Stimulated activated CD4-positive, alpha-beta T cell treated with anti-CD3 and anti-CD28 coated beads, TNF-alpha, amount 100 ng/mL, for 48 hours (primary cell): Measurements from ENCODE around the gene CALHM2.

ENCODE experiments used
- DNase-seq, 3 donors: peaks; one replicate each; pipeline ENCODE4 v3.0.0-alpha.2; 2020; ENCODE audit warnings: low read depth in 3 of 3

The CALHM2 gene

DNA sequence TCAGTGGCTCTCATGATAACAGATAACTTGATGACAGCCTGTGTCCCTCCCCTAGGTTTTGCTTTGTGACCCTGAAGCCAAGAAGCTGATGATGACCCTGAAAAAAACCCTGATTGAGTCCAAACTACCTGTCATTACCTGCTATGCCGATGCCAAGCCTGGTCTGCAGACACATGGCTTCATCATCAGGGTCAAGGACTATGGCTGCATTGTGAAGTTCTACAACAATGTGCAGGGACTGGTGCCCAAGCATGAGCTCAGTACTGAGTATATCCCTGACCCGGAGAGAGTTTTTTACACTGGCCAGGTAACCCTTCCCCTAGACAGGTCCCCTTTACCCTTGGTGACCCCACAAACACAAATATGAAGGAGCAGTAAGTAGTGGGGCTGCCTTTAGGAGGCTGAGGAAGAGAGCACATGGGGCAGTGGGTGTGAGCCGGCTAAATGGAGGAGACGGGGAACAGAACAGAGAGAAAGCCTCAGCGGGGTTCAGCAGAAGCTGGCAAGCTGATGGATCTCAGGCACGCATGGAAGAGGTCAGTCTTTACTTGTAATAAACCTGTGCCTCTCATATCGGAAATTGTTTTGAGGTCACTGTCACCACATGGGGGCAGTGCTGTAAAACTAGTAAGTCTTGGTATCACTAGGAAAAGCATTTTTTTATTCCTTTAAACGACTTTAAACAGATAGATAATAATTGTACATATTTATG lies 35.6 kb downstream of the CALHM2 start:
- peak in 1 of 3 donors; percentile 40 for DNase-seq

DNA sequence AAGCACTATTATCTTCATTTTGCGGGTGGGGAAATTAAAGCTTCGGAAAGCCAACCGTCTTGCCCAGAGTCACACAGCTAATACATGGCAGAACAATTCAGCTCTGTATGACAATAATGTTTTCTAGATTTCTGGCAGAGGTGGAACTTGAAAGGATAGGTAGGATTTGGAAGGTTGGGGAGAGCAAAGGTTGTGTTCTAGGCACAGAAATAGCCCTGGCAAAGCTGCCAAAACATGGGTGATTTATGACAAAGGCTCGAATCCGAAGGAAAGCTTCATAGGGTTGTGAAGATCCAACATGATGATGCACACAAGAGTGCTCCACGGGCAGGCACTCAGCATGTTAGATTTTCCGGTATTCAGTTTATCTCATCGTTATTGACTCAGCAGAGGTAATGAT lies 36.6 kb downstream of the CALHM2 start:
- DNase-seq, result no peak

DNA sequence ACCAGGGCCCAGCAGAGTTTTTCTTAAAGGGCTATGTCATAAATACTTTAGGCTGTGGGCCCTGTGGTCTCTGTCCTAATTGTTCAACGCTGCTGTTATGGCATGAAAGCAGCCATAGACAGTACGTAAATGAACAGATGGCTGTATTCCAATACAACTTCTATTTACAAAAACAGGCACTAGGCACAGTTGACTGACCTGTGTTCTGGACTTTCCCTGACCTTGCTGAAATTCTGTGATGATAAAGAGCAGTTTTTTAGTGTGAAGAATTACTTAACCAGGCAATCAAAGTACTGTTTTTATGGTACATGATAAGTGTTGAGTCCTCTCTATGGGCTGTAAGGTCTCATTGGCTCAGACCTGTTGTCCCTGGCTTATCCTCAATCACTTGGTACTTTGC lies 38.6 kb downstream of the CALHM2 start:
- DNase-seq, result no peak

- no peak for DNase-seq
Measured at GRCh38 chr10:103397191-103397825, 54.9 kb downstream of the CALHM2 start.

- no peak for DNase-seq
Measured at GRCh38 chr10:103396789-103397087, 55.4 kb downstream of the CALHM2 start.
